GM19372 (cell line): Measurements from ENCODE around the gene MIF4GD.
"Not testable (repeated sequence)": the region's sequence is repeated elsewhere in the genome, so short reads cannot be mapped to it uniquely, and the experiment has no call there.

ENCODE experiments used
- ATAC-seq: cut with Tn5 transposase; IDR thresholded peaks from one replicate; pipeline ENCODE4 v1.9.1; 2021; ENCODE audit warnings: mild to moderate bottlenecking, low read depth, moderate library complexity; ENCODE audit not compliant: unreplicated experiment

The MIF4GD gene

DNA sequence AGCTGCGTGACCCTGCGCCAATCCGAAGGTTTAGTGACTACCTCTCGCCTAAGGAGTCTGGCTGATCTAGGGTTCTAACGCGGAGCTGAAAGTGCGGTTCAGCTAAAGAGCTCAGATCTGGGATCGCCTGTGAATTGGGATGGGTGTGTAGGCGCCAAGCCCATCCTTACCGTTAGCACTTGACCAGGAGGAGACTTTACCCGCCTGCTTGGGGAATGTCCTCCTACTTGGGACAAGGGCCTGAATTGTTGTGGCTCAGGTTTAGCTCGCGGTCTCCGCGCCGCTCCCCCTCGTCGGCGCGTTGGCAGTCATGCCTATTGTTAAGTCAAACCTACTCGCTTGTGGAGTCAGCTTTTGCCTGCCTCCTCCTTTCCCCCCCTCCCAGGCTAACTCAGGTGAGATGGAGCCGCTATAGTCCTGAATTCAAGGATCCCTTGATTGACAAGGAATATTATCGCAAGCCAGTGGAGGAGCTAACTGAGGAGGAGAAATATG, 8.9 kb downstream of the MIF4GD start:
- no peak for ATAC-seq

- peak; percentile 87 for ATAC-seq
Observed at GRCh38 chr17:75261336-75262111, 9.5 kb downstream of the MIF4GD start, which contains the start of the genes GGA3 and MRPS7. TSS of gene GGA3 (minus strand) at chr17:75261606. CDS start at chr17:75261587, 19 bp downstream. TSS of gene MRPS7 (plus strand) at chr17:75261879. CDS start at chr17:75261901, 22 bp downstream.

- peak; percentile 18 for ATAC-seq
Observed at GRCh38 chr17:75260641-75261335, 10.2 kb downstream of the MIF4GD start.

DNA sequence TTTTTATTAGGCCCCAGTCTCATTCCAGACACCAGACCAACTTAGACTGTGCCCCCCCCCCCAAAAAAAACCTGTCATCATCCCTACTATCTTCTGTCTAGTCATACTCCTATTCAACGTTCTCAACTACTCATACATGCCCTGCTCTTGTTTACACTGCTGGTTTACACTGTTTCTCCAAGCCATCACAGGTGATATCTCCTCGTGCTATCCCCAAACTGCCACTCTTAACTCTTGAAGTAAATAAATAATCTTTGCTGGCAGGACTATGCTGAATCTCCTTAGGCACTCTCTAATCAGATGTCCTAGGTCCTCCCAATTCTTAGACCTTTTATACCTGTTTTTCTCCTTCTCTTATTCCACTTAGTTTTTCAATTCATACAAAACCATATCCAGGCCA, 13.8 kb downstream of the MIF4GD start:
- ATAC-seq = not testable (repeated sequence)

DNA sequence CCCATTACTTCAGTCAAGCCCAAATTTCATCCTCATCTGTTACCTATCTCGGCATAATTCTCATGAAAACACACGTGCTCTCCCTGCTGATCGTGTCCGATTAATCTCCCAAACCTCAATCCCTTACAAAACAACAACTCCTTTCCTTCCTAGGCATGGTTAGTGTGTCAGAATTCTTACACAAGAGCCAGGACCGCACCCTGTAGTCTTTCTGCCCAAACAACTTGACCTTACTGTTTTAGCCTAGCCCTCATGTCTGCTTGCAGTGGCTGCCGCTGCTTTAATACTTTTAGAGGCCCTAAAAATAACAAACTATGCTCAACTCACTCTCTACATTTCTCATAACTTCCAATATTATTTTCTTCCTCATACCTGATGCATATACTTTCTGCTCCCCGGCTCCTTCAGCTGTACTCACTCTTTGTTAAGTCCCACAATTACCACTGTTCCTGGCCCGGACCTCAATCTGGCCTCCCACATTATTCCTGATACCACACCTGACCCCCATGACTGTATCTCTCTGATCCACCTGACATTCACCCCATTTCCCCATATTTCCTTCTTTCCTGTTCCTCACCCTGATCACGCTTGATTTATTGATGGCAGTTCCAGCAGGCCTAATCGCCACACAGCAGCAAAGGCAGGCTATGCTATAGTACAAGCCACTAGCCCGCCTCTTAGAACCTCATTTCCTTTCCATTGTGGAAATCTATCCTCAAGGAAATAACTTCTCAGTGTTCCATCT, 14.9 kb downstream of the MIF4GD start:
- ATAC-seq = not testable (repeated sequence)

DNA sequence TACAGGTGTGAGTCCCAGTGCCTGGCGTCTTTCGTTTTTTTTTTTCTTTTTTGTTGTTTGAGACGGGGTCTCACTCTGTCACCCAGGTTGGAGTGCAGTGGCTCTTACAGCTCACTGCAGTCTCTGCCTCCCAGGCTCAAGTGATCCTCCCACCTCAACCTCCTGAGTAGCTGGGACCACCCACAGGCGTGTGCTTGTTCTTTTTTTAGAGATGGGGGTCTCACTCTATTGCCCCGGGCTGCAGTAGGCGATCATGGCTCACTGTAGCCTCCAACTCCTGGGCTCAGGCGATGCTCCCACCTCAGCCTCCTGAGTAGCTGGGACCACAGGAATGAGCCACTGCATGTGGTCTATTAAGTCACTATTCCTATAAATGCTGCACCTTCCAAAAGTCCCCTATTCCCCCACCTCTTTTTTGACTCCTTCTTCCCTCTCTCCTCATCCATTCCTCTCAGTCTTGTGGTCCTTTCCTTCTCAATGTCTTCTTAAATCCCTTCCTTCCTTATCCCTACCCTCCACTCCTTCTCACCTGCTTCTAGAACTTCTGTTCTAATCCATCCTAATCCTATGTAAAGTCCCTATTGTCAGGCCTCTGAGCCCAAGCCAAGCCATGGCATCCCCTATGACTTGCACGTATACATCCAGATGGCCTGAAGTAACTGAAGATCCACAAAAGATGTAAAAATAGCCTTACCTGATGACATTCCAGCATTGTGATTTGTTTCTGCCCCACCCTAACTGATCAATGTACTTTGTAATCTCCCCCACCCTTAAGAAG, 18.8 kb downstream of the MIF4GD start:
- ATAC-seq = no peak

DNA sequence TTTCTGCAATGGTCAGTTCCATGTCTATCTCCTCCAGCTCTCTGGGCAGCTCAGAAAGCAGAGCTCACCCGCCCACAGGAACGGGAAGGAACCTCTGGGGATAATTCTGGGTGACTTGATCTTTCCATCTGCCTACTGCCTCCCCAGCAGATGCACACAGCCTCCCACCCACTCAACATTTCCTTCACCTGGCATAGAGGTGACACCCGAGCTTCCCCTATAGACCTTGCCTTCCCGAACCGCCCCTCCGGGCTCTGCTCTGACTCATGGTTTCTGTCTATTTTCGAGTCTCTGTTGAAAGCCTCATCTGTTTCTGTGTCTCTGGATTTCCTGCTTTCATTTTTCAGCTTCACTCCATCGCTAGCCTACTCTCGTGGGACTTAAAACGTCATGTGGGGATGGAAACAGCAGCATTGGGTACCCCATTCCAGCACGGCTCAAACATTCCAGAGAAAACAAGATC, 21.0 kb downstream of the MIF4GD start:
- peak; percentile 82 for ATAC-seq

- no peak for ATAC-seq
Observed at GRCh38 chr17:75249564-75249963, 21.5 kb downstream of the MIF4GD start.

DNA sequence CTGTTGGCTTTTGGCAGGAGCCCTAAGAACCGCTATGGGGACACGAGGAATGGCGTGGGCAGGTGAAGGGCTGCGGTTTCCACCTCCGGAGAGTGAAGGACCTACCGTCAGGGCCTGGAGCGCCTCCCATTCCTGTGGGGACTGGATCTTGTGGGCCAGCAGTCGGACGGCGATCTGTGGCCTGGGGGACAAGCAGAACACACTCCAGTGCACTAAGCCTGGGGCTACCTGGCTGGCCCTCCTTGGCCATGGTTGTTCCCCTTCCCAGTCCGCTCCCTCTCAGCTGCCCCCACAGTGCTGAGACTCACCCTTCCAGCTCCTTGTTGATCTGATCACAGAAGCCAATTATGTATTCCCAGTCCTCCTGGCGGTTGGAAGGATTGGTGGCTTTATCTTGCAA, 24.6 kb downstream of the MIF4GD start:
- ATAC-seq = no peak

GRCh38 chr17:75245011-75245410, 26.0 kb downstream of the MIF4GD start:
- ATAC-seq = no peak

GRCh38 chr17:75244133-75244866, 26.7 kb downstream of the MIF4GD start:
- ATAC-seq = no peak

DNA sequence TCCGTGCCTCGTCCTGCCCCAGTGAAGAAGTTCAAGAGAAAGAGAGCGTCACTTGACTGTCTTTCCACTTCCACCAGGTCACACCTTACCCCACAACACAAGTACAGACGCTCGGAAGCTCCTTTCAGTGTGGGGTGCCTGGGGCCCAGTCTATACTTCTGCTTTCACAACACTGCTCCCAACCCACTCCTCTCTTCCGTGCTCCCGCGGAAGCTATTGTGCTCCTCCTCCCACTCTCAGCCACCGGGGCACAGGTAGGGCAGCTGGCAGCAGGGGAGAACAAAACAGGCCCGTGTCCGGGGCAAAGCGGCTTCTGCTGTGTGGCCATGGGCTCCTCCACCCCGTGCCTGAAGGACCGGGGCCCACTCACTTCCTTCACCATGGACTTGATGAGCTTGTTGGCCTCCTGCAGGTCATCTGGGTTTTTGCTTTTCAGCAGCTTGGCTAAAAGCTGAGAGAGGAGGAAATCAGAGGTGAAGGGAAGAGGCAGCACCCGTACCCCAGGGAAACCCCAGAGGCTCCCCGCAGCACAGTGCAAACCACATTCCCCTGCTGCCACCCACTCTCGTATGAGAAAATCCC, 28.5 kb downstream of the MIF4GD start:
- ATAC-seq = no peak

DNA sequence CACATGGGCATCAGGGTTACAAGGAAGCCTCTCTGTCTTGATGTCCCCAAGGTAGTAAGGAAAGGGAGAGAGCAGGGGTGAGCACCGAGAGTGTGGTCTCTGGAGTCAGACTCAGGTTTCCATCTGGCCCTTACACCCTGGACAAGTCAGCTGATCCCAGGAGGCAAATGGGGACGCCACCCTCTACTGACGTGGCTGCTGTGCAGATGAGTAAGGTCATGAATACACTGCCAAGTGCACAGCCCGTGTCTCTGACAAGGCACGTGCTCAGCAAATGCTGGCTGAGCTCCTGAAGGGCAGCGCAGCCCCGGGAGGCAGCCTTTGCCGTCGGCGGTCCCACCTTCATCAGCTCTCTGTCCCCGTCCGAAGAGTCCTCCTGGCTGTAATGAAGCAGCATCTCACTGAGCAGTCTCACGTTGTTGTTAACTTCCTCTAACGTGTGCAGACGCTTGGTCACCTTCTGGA, 29.0 kb downstream of the MIF4GD start:
- ATAC-seq = no peak

GRCh38 chr17:75241502-75241901, 29.5 kb downstream of the MIF4GD start:
- ATAC-seq = no peak

DNA sequence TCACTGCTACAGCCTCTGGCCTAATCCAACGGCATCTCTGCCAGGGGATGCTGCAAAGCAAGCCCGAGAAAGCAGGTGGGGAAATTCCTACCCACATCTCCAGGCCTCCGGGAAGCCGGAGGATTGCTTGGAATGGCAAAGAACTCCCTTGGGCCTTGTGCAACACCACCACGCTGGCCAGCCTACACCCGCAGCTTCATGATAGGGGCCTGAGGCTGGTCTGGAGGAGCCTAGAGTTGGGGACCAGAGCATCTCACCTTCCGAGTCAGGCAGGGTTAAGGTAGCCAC, 29.9 kb downstream of the MIF4GD start:
- no peak for ATAC-seq

DNA sequence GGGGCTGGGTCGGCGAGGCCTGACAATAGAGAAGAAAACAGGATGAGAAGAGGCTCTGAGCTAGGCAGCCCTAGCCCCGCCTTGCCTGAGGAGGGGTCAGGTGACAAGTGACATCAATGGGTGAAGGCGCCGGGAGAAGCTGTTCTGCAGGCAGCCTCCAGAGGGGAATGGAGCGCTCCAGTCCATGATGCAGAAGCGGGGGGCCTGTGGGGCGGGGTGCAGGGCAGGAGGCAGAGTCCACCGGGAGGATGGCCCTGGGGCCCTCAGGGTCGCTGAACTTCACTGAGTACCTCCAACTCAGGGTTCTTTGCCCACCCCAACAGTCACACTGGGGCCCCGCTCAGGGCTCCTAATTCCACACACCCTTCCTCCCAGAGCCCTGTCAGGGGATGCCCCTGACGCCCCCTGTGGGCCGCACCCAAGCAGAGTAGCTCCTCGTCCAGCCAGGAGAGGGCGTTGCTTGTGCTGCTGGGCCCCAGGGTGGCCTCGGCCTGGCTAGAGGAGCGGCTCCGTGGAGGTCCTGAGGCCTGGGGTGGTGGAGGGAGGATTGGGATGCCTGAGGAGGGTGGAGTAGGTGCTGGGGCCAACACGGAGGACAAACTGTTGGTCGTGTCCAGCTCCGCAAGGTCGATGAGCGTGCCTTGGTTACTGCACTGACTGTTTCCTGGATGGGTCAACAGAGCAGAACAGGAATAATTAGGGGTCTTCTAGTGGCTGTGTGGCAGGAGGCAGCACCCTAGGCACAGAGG, 30.5 kb downstream of the MIF4GD start:
- no peak for ATAC-seq

GRCh38 chr17:75239778-75240393, 31.1 kb downstream of the MIF4GD start:
- ATAC-seq = no peak

- ATAC-seq = no peak
Observed at GRCh38 chr17:75239214-75239613, 31.8 kb downstream of the MIF4GD start.
